Neural cell (in vitro differentiated cells): ENCODE data around the gene ZNF311. TPM values are rescaled to one million over a fixed set of nuclear protein-coding genes. Genes with fewer than 3 reads are reported as not detected.

Experiments
- H2AFZ ChIP-seq: fragments of 200-600, 300-800 bp; sonication (generic), shearing (Covaris generic); 2 replicates; pipeline ENCODE4 v1.6.0; 2014; ENCODE audit warnings: low read depth, mild to moderate bottlenecking, antibody characterized with exemption, low read length, moderate library complexity
- H3F3A ChIP-seq: fragments of 200-600 bp; shearing (Covaris generic); 2 replicates; pipeline ENCODE4 v1.6.1; 2016; ENCODE audit warnings: mild to moderate bottlenecking, moderate library complexity, mixed read lengths, antibody characterized with exemption, low read length; ENCODE audit not compliant: insufficient read depth, poor library complexity, severe bottlenecking
- H3K27ac ChIP-seq: fragments of 200-600, 300-800 bp; sonication (generic), shearing (Covaris generic); 2 replicates; pipeline ENCODE4 v1.5.1; 2014; ENCODE audit warnings: mild to moderate bottlenecking, low read length, moderate library complexity
- H3K27me3 ChIP-seq: fragments of 300-800, 200-600 bp; sonication (generic), shearing (Covaris generic); 2 replicates; pipeline ENCODE4 v1.6.0; 2014; ENCODE audit warnings: mild to moderate bottlenecking, low read depth, low read length, moderate library complexity; ENCODE audit not compliant: insufficient read depth
- H3K36me3 ChIP-seq: fragments of 300-800, 200-600 bp; sonication (generic), shearing (Covaris generic); 2 replicates; pipeline ENCODE4 v1.5.1; 2014; ENCODE audit warnings: mild to moderate bottlenecking, antibody characterized with exemption, low read length, moderate library complexity; ENCODE audit not compliant: insufficient read depth
- H3K4me2 ChIP-seq: fragments of 300-800, 200-600 bp; sonication (generic), shearing (Covaris generic); 2 replicates; pipeline ENCODE4 v1.6.0; 2014; ENCODE audit warnings: mild to moderate bottlenecking, low read length
- H3K4me3 ChIP-seq: fragments of 300-800, 200-600 bp; sonication (generic), shearing (Covaris generic); 2 replicates; pipeline ENCODE4 v1.5.1; 2014; ENCODE audit warnings: mild to moderate bottlenecking, low read length, moderate library complexity
- H3K79me2 ChIP-seq: fragments of 200-600 bp; shearing (Covaris generic); replicated peaks from 2 replicates; pipeline ENCODE4 v1.6.0; 2014; ENCODE audit warnings: mild to moderate bottlenecking, low read length, moderate library complexity; ENCODE audit not compliant: insufficient read depth
- H3K9ac ChIP-seq: fragments of 300-800, 200-600 bp; sonication (generic), shearing (Covaris generic); 2 replicates; pipeline ENCODE4 v1.6.1; 2016; ENCODE audit warnings: mild to moderate bottlenecking, low read length, mixed read lengths
- H3K9me2 ChIP-seq: fragments of 200-600 bp; shearing (Covaris generic); 2 replicates; pipeline ENCODE4 v1.6.1; 2016; ENCODE audit warnings: mild to moderate bottlenecking, low read length, mixed read lengths; ENCODE audit not compliant: insufficient read depth
- H3K9me3 ChIP-seq: fragments of 200-600, 300-800 bp; sonication (generic), shearing (Covaris generic); 2 replicates; pipeline ENCODE4 v1.6.1; 2016; ENCODE audit warnings: mild to moderate bottlenecking, mixed run types, low read length, moderate library complexity, mixed read lengths
- H4K20me1 ChIP-seq: fragments of 200-600 bp; shearing (Covaris generic); 2 replicates; pipeline ENCODE4 v1.6.1; 2016; ENCODE audit warnings: mild to moderate bottlenecking, mixed run types; ENCODE audit not compliant: insufficient read depth
- EP300 ChIP-seq: fragments of 450-650 bp; conservative IDR thresholded peaks from 2 replicates; pipeline ENCODE4 v1.6.1; 2014; ENCODE audit warnings: antibody characterized with exemption, mild to moderate bottlenecking, moderate library complexity; ENCODE audit not compliant: poor library complexity, severe bottlenecking
- EZH2 ChIP-seq: fragments of 200-600, 300-800 bp; shearing (Covaris generic), sonication (generic); IDR thresholded peaks from 2 replicates; pipeline ENCODE4 v1.6.1; 2014; ENCODE audit warnings: antibody characterized with exemption, low read length, borderline replicate concordance, mild to moderate bottlenecking; ENCODE audit not compliant: insufficient read depth, poor library complexity, severe bottlenecking
- MXI1 ChIP-seq: fragments of 450-650 bp; conservative IDR thresholded peaks from 2 replicates; pipeline ENCODE4 v1.6.1; 2014; ENCODE audit warnings: antibody characterized with exemption, mild to moderate bottlenecking; ENCODE audit not compliant: poor library complexity, severe bottlenecking
- POLR2AphosphoS5 ChIP-seq: IDR thresholded peaks from 2 replicates; pipeline ENCODE4 v1.6.1; 2012
- RAD21 ChIP-seq: fragments of 450-650 bp; conservative IDR thresholded peaks from 2 replicates; pipeline ENCODE4 v1.6.1; 2014; ENCODE audit warnings: antibody characterized with exemption, mild to moderate bottlenecking, moderate library complexity
- SMC3 ChIP-seq: fragments of 450-650 bp; conservative IDR thresholded peaks from 2 replicates; pipeline ENCODE4 v1.6.1; 2014; ENCODE audit warnings: antibody characterized with exemption, mild to moderate bottlenecking, moderate library complexity; ENCODE audit not compliant: poor library complexity
- TAF1 ChIP-seq: IDR thresholded peaks from 2 replicates; pipeline ENCODE4 v1.6.1; 2012; ENCODE audit warnings: low read depth
- polyA plus RNA-seq: library from polyadenylated mRNA; depleted of rRNA; stranded (reverse); fragments of >200 nt; gene quantifications from 2 replicates; pipeline ENCODE4 v1.2.3, GENCODE V29; 2014
- TF ChIP-seq, protein P1 (sequence below): IDR thresholded peaks from 2 replicates; pipeline ENCODE4 v1.6.1; 2012; ENCODE audit warnings: borderline replicate concordance
- TF ChIP-seq, protein P2 (sequence below): fragments of 450-650 bp; IDR thresholded peaks from 2 replicates; pipeline ENCODE4 v1.5.1; 2014; ENCODE audit warnings: antibody characterized with exemption, mild to moderate bottlenecking, moderate library complexity; ENCODE audit not compliant: poor library complexity, severe bottlenecking

Gene ZNF311
- polyA plus RNA-seq, 1 donor from 2014 or later = 4.6 TPM

DNA sequence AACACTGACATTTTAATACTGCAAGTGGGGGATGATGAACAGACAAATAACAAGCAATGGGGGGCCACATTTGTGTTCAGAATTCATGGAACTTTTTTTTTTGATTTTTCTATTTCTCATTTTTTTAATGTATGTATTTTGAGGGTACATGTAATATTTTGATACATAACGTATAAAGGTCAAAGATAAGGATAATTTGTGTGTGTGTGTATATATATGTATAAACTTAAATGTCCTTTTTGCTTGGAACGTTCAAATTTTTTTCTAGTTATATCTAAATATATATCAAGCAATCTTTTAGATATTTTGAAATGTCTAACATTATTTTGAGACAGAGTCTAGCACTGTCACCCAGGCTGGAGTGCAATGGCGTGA lies 12.3 kb upstream of the ZNF311 start:
- no peaks in the 10 kb centered on the region for H3F3A ChIP-seq
- no peaks in the 10 kb centered on the region for H3K79me2 ChIP-seq
- no peak overlapping the region for H3K4me2 ChIP-seq
- H3K9me3 ChIP-seq = no peaks in the 10 kb centered on the region
- no peaks in the 10 kb centered on the region for H3K9me2 ChIP-seq
- H2AFZ ChIP-seq = no peak overlapping the region
- H3K4me3 ChIP-seq = no peak overlapping the region
- no peaks in the 10 kb centered on the region for H3K27me3 ChIP-seq
- TF ChIP-seq, protein P1, sequence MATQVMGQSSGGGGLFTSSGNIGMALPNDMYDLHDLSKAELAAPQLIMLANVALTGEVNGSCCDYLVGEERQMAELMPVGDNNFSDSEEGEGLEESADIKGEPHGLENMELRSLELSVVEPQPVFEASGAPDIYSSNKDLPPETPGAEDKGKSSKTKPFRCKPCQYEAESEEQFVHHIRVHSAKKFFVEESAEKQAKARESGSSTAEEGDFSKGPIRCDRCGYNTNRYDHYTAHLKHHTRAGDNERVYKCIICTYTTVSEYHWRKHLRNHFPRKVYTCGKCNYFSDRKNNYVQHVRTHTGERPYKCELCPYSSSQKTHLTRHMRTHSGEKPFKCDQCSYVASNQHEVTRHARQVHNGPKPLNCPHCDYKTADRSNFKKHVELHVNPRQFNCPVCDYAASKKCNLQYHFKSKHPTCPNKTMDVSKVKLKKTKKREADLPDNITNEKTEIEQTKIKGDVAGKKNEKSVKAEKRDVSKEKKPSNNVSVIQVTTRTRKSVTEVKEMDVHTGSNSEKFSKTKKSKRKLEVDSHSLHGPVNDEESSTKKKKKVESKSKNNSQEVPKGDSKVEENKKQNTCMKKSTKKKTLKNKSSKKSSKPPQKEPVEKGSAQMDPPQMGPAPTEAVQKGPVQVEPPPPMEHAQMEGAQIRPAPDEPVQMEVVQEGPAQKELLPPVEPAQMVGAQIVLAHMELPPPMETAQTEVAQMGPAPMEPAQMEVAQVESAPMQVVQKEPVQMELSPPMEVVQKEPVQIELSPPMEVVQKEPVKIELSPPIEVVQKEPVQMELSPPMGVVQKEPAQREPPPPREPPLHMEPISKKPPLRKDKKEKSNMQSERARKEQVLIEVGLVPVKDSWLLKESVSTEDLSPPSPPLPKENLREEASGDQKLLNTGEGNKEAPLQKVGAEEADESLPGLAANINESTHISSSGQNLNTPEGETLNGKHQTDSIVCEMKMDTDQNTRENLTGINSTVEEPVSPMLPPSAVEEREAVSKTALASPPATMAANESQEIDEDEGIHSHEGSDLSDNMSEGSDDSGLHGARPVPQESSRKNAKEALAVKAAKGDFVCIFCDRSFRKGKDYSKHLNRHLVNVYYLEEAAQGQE = no peak
- no peak for TF ChIP-seq MXI1
- TF ChIP-seq SMC3 = no peak
- TF ChIP-seq EP300 = no peak
- TF ChIP-seq RAD21 = no peak
- TF ChIP-seq POLR2AphosphoS5 = no peak
- TF ChIP-seq, protein P2, sequence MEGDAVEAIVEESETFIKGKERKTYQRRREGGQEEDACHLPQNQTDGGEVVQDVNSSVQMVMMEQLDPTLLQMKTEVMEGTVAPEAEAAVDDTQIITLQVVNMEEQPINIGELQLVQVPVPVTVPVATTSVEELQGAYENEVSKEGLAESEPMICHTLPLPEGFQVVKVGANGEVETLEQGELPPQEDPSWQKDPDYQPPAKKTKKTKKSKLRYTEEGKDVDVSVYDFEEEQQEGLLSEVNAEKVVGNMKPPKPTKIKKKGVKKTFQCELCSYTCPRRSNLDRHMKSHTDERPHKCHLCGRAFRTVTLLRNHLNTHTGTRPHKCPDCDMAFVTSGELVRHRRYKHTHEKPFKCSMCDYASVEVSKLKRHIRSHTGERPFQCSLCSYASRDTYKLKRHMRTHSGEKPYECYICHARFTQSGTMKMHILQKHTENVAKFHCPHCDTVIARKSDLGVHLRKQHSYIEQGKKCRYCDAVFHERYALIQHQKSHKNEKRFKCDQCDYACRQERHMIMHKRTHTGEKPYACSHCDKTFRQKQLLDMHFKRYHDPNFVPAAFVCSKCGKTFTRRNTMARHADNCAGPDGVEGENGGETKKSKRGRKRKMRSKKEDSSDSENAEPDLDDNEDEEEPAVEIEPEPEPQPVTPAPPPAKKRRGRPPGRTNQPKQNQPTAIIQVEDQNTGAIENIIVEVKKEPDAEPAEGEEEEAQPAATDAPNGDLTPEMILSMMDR = no peak
- TF ChIP-seq EZH2 = no peak
- TF ChIP-seq TAF1 = no peak
- H3K27ac ChIP-seq = no peak overlapping the region
- H4K20me1 ChIP-seq = no peaks in the 10 kb centered on the region
- no peak overlapping the region for H3K9ac ChIP-seq
- no peaks in the 10 kb centered on the region for H3K36me3 ChIP-seq

DNA sequence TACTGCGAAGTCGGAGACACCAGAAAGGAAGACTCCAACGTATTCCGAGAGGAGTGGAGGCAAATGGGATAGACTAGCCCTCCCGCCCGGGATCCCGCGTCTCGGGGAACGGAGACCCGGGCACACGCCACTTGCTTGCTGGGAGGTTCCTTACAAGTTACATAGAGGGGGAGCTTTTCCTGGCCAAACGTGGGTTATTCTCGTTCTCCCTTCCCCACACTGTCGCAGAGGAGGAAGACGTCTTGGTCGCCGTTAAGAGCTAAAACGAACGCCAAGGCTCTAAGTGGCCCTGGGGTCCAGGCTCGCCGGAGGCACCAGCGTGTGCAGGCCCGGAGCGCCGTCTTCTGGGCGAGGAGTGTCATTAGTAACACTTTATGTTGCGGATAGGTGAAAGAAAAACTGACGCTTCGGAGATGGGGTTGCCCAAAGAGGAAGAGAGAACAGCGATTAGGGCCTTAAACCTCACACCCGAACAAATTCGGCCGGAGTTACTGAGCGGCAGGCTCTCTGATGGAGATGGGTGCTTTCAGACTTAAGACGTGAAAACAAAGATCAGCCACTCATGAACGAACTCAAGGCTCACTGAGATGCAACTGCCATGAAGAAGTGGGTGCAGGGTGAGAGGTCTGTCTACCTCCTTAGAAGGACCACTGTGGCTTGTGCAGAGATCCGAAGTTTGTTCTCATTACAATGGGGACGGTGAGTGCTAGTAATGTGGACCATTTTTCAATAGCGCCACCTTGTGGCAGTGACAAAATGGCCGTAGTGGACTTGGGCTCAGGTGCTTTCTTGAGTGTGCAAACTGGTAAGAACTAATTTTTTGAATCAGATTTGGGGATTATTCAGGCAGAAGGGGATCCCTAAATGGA lies 11.7 kb upstream of the ZNF311 start:
- H4K20me1 ChIP-seq = no peaks in the 10 kb centered on the region
- H3K9ac ChIP-seq = no peak overlapping the region
- no peaks in the 10 kb centered on the region for H3K27me3 ChIP-seq
- H3F3A ChIP-seq = no peaks in the 10 kb centered on the region
- H3K27ac ChIP-seq = no peak overlapping the region
- H3K79me2 ChIP-seq = no peaks in the 10 kb centered on the region
- H3K9me3 ChIP-seq = no peaks in the 10 kb centered on the region
- H3K4me3 ChIP-seq = peak overlapping the region; percentile 65
- no peak overlapping the region for H3K4me2 ChIP-seq
- peak; percentile 82 for TF ChIP-seq SMC3
- TF ChIP-seq RAD21 = peak; percentile 68
- TF ChIP-seq EP300 = no peak
- TF ChIP-seq POLR2AphosphoS5 = no peak
- no peak for TF ChIP-seq EZH2
- TF ChIP-seq MXI1 = no peak
- TF ChIP-seq, protein P2 = peak; percentile 78
- H3K9me2 ChIP-seq = no peaks in the 10 kb centered on the region
- H3K36me3 ChIP-seq = no peaks in the 10 kb centered on the region
- H2AFZ ChIP-seq = no peak overlapping the region
